ENCODE results near the gene FZD7.

FZD7 gene

GRCh38 chr2:202038471-202039277 is 5.0 kb downstream of the FZD7 start:
- no peak for DNase-seq

- no peak for DNase-seq
These were observed 5.8 kb downstream of the FZD7 start for GRCh38 chr2:202039278-202040078.

GRCh38 chr2:202040079-202040844 is 6.6 kb downstream of the FZD7 start:
- no peak for DNase-seq

GRCh38 chr2:202042444-202042843 is 8.8 kb downstream of the FZD7 start:
- DNase-seq = no peak

GRCh38 chr2:202043475-202043874 is 9.8 kb downstream of the FZD7 start:
- no peak for DNase-seq

- DNase-seq = no peak
These were observed 11.1 kb downstream of the FZD7 start for GRCh38 chr2:202044777-202045176.

GRCh38 chr2:202046572-202046971 is 12.9 kb downstream of the FZD7 start:
- DNase-seq = no peak

- no peak for DNase-seq
These were observed 15.6 kb downstream of the FZD7 start for GRCh38 chr2:202049092-202049728.

GRCh38 chr2:202049840-202050239 is 16.2 kb downstream of the FZD7 start:
- no peak for DNase-seq

- DNase-seq = no peak
These were observed 17.0 kb downstream of the FZD7 start for GRCh38 chr2:202050652-202051051.

GRCh38 chr2:202051499-202052161 is 18.0 kb downstream of the FZD7 start:
- no peak for DNase-seq

GRCh38 chr2:202052235-202052634 is 18.6 kb downstream of the FZD7 start:
- no peak for DNase-seq

- no peak for DNase-seq
These were observed 21.0 kb downstream of the FZD7 start for GRCh38 chr2:202054679-202055078.

- no peak for DNase-seq
These were observed 23.0 kb downstream of the FZD7 start for GRCh38 chr2:202056611-202057010.

GRCh38 chr2:202060218-202060617 is 26.6 kb downstream of the FZD7 start:
- no peak for DNase-seq

GRCh38 chr2:202061695-202062094 is 28.0 kb downstream of the FZD7 start:
- DNase-seq = no peak

GRCh38 chr2:202064171-202064880 is 30.7 kb downstream of the FZD7 start:
- DNase-seq = peak in 1 of 2 experiments; percentile 11

GRCh38 chr2:202064881-202065230 is 31.2 kb downstream of the FZD7 start:
- DNase-seq = no peak

- DNase-seq = no peak
These were observed 32.2 kb downstream of the FZD7 start for GRCh38 chr2:202065876-202066275.

- no peak for DNase-seq
These were observed 33.2 kb downstream of the FZD7 start for GRCh38 chr2:202066875-202067274.

- DNase-seq = no peak
These were observed 33.9 kb downstream of the FZD7 start for GRCh38 chr2:202067589-202067988.

All from stimulated activated CD4-positive, alpha-beta T cell treated with anti-CD3 and anti-CD28 coated beads, Interleukin-4, amount 100 ng/mL, for 4 hours (primary cell).